HCT116 (cell line): ENCODE data around the gene ANGPTL8. TPM values are rescaled to one million over a fixed set of nuclear protein-coding genes. Genes with fewer than 3 reads are reported as not detected.

Experiments used
- ATAC-seq: fragments of 200-7000 bp; cut with Tn5 transposase; 2 replicates; pipeline ENCODE4 v1.9.1; 2020; ENCODE audit warnings: mild to moderate bottlenecking, moderate library complexity
- BruUV-seq: library from RNA; stranded (reverse); fragments of 400-500 nt; replicated peaks from 2 replicates; lab custom pipeline; 2021; lab: Mats Ljungman, UMichigan
- CTCF ChIA-PET: fragments of 300-600 bp; sonication (Branson Sonifier 250); formaldehyde crosslinking; loops from one replicate; lab custom pipeline; 2021; ENCODE audit warnings: antibody characterized with exemption; lab: Charles Lee
- POLR2A ChIA-PET: fragments of 300-600, 350-600 bp; sonication (Branson Sonifier 250); formaldehyde crosslinking; loops from one replicate; lab custom pipeline; 2021; ENCODE audit warnings: antibody characterized with exemption; lab: Charles Lee
- RAD21 ChIA-PET, 2 experiments: fragments of 300-600 bp; sonication (Branson Sonifier 250); formaldehyde crosslinking; loops; one replicate each; lab custom pipeline; 2023; ENCODE audit warnings: low total read pairs in 2 of 2; ENCODE audit not compliant: uncharacterized antibody in 2 of 2, unreplicated experiment in 2 of 2, low non-redundant PET in 1 of 2; lab: Charles Lee
- DNase-seq: peaks from one replicate; pipeline ENCODE4 v3.0.0-alpha.2; 2010; ENCODE audit warnings: low read depth, low spot score
- H2AFZ ChIP-seq: fragments of 200-600 bp; shearing (Covaris generic), sonication (generic); 2 replicates; pipeline ENCODE4 v1.6.1; 2017; ENCODE audit warnings: low read depth, mixed run types, mixed read lengths, antibody characterized with exemption, low read length; ENCODE audit not compliant: poor library complexity, severe bottlenecking
- H3K27ac ChIP-seq: 2 replicates; pipeline ENCODE4 v1.5.1; 2012; ENCODE audit warnings: low read depth, low read length
- H3K27me3 ChIP-seq: fragments of 200-600 bp; sonication (generic); 2 replicates; pipeline ENCODE4 v1.6.1; 2016; ENCODE audit warnings: mixed run types, low read length, mixed read lengths; ENCODE audit not compliant: insufficient read depth
- H3K36me3 ChIP-seq, 2 experiments: fragments of 200-500 bp in 1 of 2; fragments of 200-600 bp in 1 of 2; sonication (Bioruptor generic) in 1 of 2; sonication (generic) in 1 of 2; 2 replicates each; pipeline versions ENCODE4 v1.5.1 to v1.6.1; 2014 to 2016; ENCODE audit warnings: low read length in 2 of 2, inconsistent platforms in 1 of 2, mixed read lengths in 1 of 2, mixed run types in 1 of 2; ENCODE audit not compliant: insufficient read depth in 2 of 2, control insufficient read depth in 1 of 2
- H3K4me1 ChIP-seq, 2 experiments: fragments of 200-600 bp in 1 of 2; sonication (generic) in 1 of 2; 2 replicates each; pipeline versions ENCODE4 v1.5.1 to v1.6.1; 2012 to 2017; ENCODE audit warnings: low read length in 2 of 2, inconsistent platforms in 1 of 2, mild to moderate bottlenecking in 1 of 2, mixed read lengths in 1 of 2, mixed run types in 1 of 2, moderate library complexity in 1 of 2; ENCODE audit not compliant: insufficient read depth in 2 of 2, control insufficient read depth in 1 of 2
- H3K4me2 ChIP-seq: fragments of 200-600 bp; sonication (generic); 2 replicates; pipeline ENCODE4 v1.6.1; 2017; ENCODE audit warnings: mixed run types, low read length, mixed read lengths
- H3K4me3 ChIP-seq, 2 experiments: fragments of 200-600 bp in 1 of 2; sonication (generic) in 1 of 2; replicated peaks in 1 of 2; 2 replicates each; pipeline ENCODE4 v1.5.1; 2011 to 2016; ENCODE audit warnings: low read length in 2 of 2, control low read depth in 1 of 2, low read depth in 1 of 2, mild to moderate bottlenecking in 1 of 2, mixed read lengths in 1 of 2, mixed run types in 1 of 2
- H3K79me2 ChIP-seq: fragments of 200-600 bp; sonication (generic); 2 replicates; pipeline ENCODE4 v1.6.1; 2017; ENCODE audit warnings: mild to moderate bottlenecking, mixed run types, low read length, moderate library complexity, mixed read lengths; ENCODE audit not compliant: insufficient read depth
- H3K9ac ChIP-seq: fragments of 200-600 bp; sonication (generic); 2 replicates; pipeline ENCODE4 v1.6.1; 2016; ENCODE audit warnings: low read length, mixed read lengths
- H3K9me2 ChIP-seq: fragments of 200-600 bp; sonication (generic), shearing (Covaris generic); 2 replicates; pipeline ENCODE4 v1.6.1; 2017; ENCODE audit warnings: mixed run types, mild to moderate bottlenecking, moderate library complexity; ENCODE audit not compliant: insufficient read depth
- H3K9me3 ChIP-seq, 2 experiments: fragments of 200-500 bp in 1 of 2; fragments of 200-600 bp in 1 of 2; sonication (Bioruptor generic) in 1 of 2; sonication (generic) in 1 of 2; 2 replicates each; pipeline ENCODE4 v1.6.1; 2014 to 2017; ENCODE audit warnings: low read length in 2 of 2, mixed read lengths in 2 of 2, inconsistent platforms in 1 of 2, low read depth in 1 of 2, mild to moderate bottlenecking in 1 of 2, mixed run types in 1 of 2, moderate library complexity in 1 of 2; ENCODE audit not compliant: control insufficient read depth in 1 of 2, insufficient read depth in 1 of 2
- H4K20me1 ChIP-seq: fragments of 200-600 bp; sonication (generic), shearing (Covaris generic); 2 replicates; pipeline ENCODE4 v1.6.1; 2017; ENCODE audit warnings: mixed run types, mild to moderate bottlenecking, moderate library complexity; ENCODE audit not compliant: insufficient read depth
- ATF3 ChIP-seq: IDR thresholded peaks from 2 replicates; pipeline ENCODE4 v1.6.1; 2012
- CTCF ChIP-seq, 3 experiments: fragments of 200-600 bp in 1 of 3; sonication (generic) in 1 of 3; IDR thresholded peaks in 2 of 3; conservative IDR thresholded peaks in 1 of 3; 2 replicates each; pipeline ENCODE4 v1.5.1; 2012 to 2017; ENCODE audit warnings: low read depth in 2 of 3, low read length in 2 of 3, antibody characterized with exemption in 1 of 3, borderline replicate concordance in 1 of 3, control low read depth in 1 of 3, mild to moderate bottlenecking in 1 of 3, mixed read lengths in 1 of 3, mixed run types in 1 of 3, moderate library complexity in 1 of 3; ENCODE audit not compliant: insufficient read depth in 1 of 3
- FOSL1 ChIP-seq: IDR thresholded peaks from 2 replicates; pipeline ENCODE4 v1.6.1; 2012; ENCODE audit warnings: low read depth
- RAD21 ChIP-seq: IDR thresholded peaks from 2 replicates; pipeline ENCODE4 v1.6.1; 2012; ENCODE audit warnings: low read depth, mild to moderate bottlenecking
- ZFX ChIP-seq: fragments of 450-650 bp; IDR thresholded peaks from 2 replicates; pipeline ENCODE4 v1.6.1; 2017
- intact Hi-C: fragments of 100-400 bp; cut with micrococcal nuclease; formaldehyde crosslinking; loops from 2 replicates; pipeline ENCODE4 v1.10.0; 2022
- total RNA-seq: library from RNA; stranded (reverse); gene quantifications from one replicate; pipeline ENCODE4 v1.2.1, GENCODE V29; 2021; ENCODE audit not compliant: unreplicated experiment

ANGPTL8 gene
- total RNA-seq, 1 experiment from 2014 or later = not detected

GRCh38 chr19:11191934-11192333 lies 47.5 kb upstream of the ANGPTL8 start:
- Histone ChIP-seq H2AFZ (no peak overlapping the region), H3K4me1 (peaks cover 16 to 21% of the 10 kb centered on the region in 2 experiments; a peak in 3 of 4 replicates), H4K20me1 (no peaks in the 10 kb centered on the region), H3K27me3 (no peaks in the 10 kb centered on the region), H3K4me2 (peak overlapping the region; percentile 39; the same call in 1 of the 2 replicates), H3K9me2 (no peaks in the 10 kb centered on the region), H3K4me3 (no peak overlapping the region), H3K36me3 (peaks cover 0 to 8% of the 10 kb centered on the region in 2 experiments; a peak in 1 of 4 replicates), H3K27ac (no peak overlapping the region), H3K79me2 (0 out of 2 replicates have a peak, but pooled peaks cover 2% of the 10 kb centered on the region), H3K9ac (no peak overlapping the region), H3K9me3 (no peaks in the 10 kb centered on the region)
- DNase-seq (no peak), ATAC-seq (no peak)
- BruUV-seq = no TSS peak
- intact Hi-C loops = no loop called here
- ChIA-PET RAD21 (no interaction called here), POLR2A (no interaction called here), CTCF (no interaction called here)
- TF ChIP-seq CTCF (IDR thresholded peaks at IDR 0.05 in 2 of 3, conservative IDR thresholded peaks at IDR 0.05 in 1 of 3; ENCODE audit: borderline replicate concordance in 1 of 3, insufficient read depth in 1 of 3, low read depth in 2 of 3, low read length in 2 of 3) (no peak), ZFX (no peak), ATF3 (no peak)
- TF ChIP-seq, all 23 proteins: peak for 0

GRCh38 chr19:11192957-11193939 lies 46.2 kb upstream of the ANGPTL8 start:
- TF ChIP-seq FOSL1 = no peak
- no peak for TF ChIP-seq RAD21
- Histone ChIP-seq H3K79me2 (0 out of 2 replicates have a peak, but pooled peaks cover 2% of the 10 kb centered on the region), H3K27ac (no peak overlapping the region; the same call in 1 of the 2 replicates), H3K4me3 (no peak overlapping the region), H4K20me1 (no peaks in the 10 kb centered on the region), H3K4me1 (peaks cover 20 to 29% of the 10 kb centered on the region in 2 experiments), H3K36me3 (peaks cover 0 to 8% of the 10 kb centered on the region in 2 experiments; a peak in 1 of 4 replicates), H3K9me3 (no peaks in the 10 kb centered on the region), H3K9me2 (no peaks in the 10 kb centered on the region), H2AFZ (no peak overlapping the region), H3K9ac (no peak overlapping the region), H3K27me3 (no peaks in the 10 kb centered on the region), H3K4me2 (no peak overlapping the region)
- no TSS peak for BruUV-seq
- ChIA-PET CTCF (interaction anchor here (0.6 kb wide), 1 partner anchor 14 kb away, joined by 3 read pairs; no protein-coding TSS in a partner anchor), POLR2A (no interaction called here), RAD21 (no interaction called here)
- intact Hi-C loops = no loop called here
- ATAC-seq (no peak), DNase-seq (no peak)
